Tibial artery (tissue), 4 donors: ENCODE results near the gene SORCS2.

ENCODE experiments used
- DNase-seq, 2 donors: peaks; one replicate each; pipeline ENCODE4 v3.0.0-alpha.2; 2019
- H3K27ac ChIP-seq, 2 donors: fragments of 200-600 bp; sonication (generic) in 1 of 2; 1 replicate in 1 of 2; 2 replicates in 1 of 2; pipeline ENCODE4 v1.5.1; 2018 to 2019; ENCODE audit warnings: mild to moderate bottlenecking in 1 of 2
- H3K27me3 ChIP-seq, 2 donors: fragments of 200-600 bp; sonication (generic) in 1 of 2; one replicate each; pipeline versions ENCODE4 v1.5.1 to v1.6.0; 2016 to 2019
- H3K36me3 ChIP-seq, 3 donors: fragments of 200-600 bp; sonication (generic) in 2 of 3; one replicate each; pipeline ENCODE4 v1.5.1; 2016 to 2019; ENCODE audit warnings: mild to moderate bottlenecking in 2 of 3
- H3K4me1 ChIP-seq, 4 donors: fragments of 200-600 bp; sonication (generic) in 2 of 4; 1 replicate in 3 of 4; 2 replicates in 1 of 4; pipeline ENCODE4 v1.5.1; 2016 to 2019
- H3K4me3 ChIP-seq, 2 donors: fragments of 200-600 bp; sonication (generic) in 1 of 2; 1 replicate in 1 of 2; 2 replicates in 1 of 2; pipeline ENCODE4 v1.5.1; 2018 to 2019; ENCODE audit warnings: mild to moderate bottlenecking in 2 of 2
- H3K9me3 ChIP-seq, 3 donors: fragments of 200-600 bp; sonication (generic) in 1 of 3; one replicate each; pipeline ENCODE4 v1.5.1; 2016 to 2019
- intact Hi-C: fragments of 100-400 bp; cut with DNase I; formaldehyde crosslinking; loops from one replicate; pipeline ENCODE4 v1.15.0; 2023; ENCODE audit warnings: low total_unique reads
- TF ChIP-seq, protein P1 (sequence below), 2 experiments: fragments of 200-600 bp in 1 of 2; fragments of 450-650 bp in 1 of 2; IDR thresholded peaks; one replicate each; pipeline ENCODE4 v1.5.1; 2017 to 2019; ENCODE audit warnings: antibody characterized with exemption in 2 of 2, mild to moderate bottlenecking in 1 of 2, moderate library complexity in 1 of 2

The SORCS2 gene

GRCh38 chr4:7297881-7298280 lies 105.5 kb downstream of the SORCS2 start:
- intact Hi-C loops: loop anchor here (5.0 kb wide), 1 partner anchor 106 kb away; the partner anchor contains the start of gene SORCS2
- Histone ChIP-seq H3K4me1 (peaks cover 3 to 10% (median 8%) of the 10 kb centered on the region in 4 donors), H3K4me3 (no peak overlapping the region), H3K27me3 (peaks cover 0 to 29% of the 10 kb centered on the region in 2 donors), H3K9me3 (no peaks in the 10 kb centered on the region), H3K27ac (no peak overlapping the region), H3K36me3 (no peaks in the 10 kb centered on the region)
- TF ChIP-seq, protein P1, sequence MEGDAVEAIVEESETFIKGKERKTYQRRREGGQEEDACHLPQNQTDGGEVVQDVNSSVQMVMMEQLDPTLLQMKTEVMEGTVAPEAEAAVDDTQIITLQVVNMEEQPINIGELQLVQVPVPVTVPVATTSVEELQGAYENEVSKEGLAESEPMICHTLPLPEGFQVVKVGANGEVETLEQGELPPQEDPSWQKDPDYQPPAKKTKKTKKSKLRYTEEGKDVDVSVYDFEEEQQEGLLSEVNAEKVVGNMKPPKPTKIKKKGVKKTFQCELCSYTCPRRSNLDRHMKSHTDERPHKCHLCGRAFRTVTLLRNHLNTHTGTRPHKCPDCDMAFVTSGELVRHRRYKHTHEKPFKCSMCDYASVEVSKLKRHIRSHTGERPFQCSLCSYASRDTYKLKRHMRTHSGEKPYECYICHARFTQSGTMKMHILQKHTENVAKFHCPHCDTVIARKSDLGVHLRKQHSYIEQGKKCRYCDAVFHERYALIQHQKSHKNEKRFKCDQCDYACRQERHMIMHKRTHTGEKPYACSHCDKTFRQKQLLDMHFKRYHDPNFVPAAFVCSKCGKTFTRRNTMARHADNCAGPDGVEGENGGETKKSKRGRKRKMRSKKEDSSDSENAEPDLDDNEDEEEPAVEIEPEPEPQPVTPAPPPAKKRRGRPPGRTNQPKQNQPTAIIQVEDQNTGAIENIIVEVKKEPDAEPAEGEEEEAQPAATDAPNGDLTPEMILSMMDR (IDR thresholded peaks at IDR 0.05): no peak
- no peak for DNase-seq

DNA sequence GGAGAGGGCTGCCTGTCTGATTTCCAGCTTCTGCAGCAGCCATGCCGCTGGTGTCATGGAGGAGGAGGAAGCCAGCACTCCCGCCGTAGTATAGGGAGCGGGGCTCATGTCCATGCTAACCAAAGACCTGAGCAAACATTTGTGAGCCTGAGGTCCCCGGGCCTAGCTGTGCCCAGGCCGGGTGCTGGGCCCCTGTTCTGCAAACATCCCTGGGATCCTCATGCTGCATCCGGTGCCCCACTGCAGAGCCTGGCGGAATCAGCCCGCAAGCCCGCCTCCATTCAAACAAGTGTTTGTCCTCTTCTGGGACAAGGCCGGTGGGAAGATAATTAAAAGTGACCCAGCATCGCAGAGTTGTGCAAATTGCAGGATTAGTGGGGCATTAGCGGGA lies 106.3 kb downstream of the SORCS2 start:
- peaks cover 3 to 10% (median 8%) of the 10 kb centered on the region in 4 donors for H3K4me1 ChIP-seq
- no peak overlapping the region for H3K27ac ChIP-seq
- peaks cover 0 to 28% of the 10 kb centered on the region in 2 donors for H3K27me3 ChIP-seq
- no peak overlapping the region for H3K4me3 ChIP-seq
- no peaks in the 10 kb centered on the region for H3K36me3 ChIP-seq
- no peak for DNase-seq
- TF ChIP-seq, protein P1 (IDR thresholded peaks at IDR 0.05): no peak
- intact Hi-C loops: loop anchor here (5.0 kb wide), 1 partner anchor 106 kb away; the partner anchor contains the start of gene SORCS2
- H3K9me3 ChIP-seq: no peaks in the 10 kb centered on the region

- intact Hi-C loops: loop anchor here (5.0 kb wide), 1 partner anchor 107 kb away; the partner anchor contains the start of gene SORCS2
- no peaks in the 10 kb centered on the region for H3K9me3 ChIP-seq
- peaks cover 3 to 10% (median 8%) of the 10 kb centered on the region in 4 donors for H3K4me1 ChIP-seq
- no peak for DNase-seq
- no peak overlapping the region for H3K27ac ChIP-seq
- no peak overlapping the region for H3K4me3 ChIP-seq
- TF ChIP-seq, protein P1 (IDR thresholded peaks at IDR 0.05): no peak
- H3K36me3 ChIP-seq: no peaks in the 10 kb centered on the region
- H3K27me3 ChIP-seq: peaks cover 0 to 27% of the 10 kb centered on the region in 2 donors
Measured at GRCh38 chr4:7299010-7299907, 106.9 kb downstream of the SORCS2 start.

DNA sequence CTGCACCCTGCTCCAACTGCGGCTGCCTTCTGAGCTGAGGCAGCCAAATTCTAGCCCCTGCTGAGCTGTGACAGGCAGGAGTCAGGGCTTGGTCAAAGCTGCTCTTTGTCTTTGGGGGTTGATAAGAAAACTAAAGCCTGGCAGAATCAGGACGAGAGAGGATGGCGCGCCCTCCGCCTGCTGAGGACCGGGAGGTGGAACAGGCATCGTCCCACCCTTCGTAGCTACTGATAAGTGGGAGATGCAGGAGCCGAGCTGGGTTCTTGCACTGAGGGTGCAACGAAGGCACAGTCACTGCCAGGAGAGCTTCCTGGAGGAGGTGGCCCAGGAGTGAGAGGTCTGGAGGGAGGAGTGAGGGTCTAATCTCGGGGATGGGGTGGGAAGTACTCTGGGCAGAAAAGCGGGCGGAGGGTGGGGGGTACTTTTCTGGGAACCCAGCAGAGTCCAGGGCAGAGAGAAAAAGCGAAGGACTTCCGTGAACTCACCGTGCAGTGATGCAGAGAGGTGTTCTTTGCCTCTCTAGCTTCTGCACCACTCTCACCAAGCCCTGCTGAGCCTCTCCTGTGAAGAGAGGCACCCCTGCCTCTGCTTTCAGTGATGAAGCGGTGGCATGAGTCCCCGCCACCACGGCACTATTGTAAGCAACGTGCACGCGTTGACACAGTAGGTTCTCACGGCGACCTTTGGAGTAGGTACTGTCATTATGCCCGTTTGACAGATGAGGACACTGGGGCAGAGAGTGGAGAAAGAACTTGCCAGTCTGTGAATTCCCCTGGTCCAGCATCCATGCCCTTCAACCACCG lies 107.8 kb downstream of the SORCS2 start:
- H3K9me3 ChIP-seq: no peaks in the 10 kb centered on the region

GRCh38 chr4:7300711-7301095 lies 108.4 kb downstream of the SORCS2 start:
- H3K27me3 ChIP-seq: peaks cover 0 to 26% of the 10 kb centered on the region in 2 donors
- TF ChIP-seq, protein P1 (IDR thresholded peaks at IDR 0.05): no peak
- no peaks in the 10 kb centered on the region for H3K9me3 ChIP-seq
- no peak for DNase-seq
- H3K4me1 ChIP-seq: peaks cover 0 to 3% (median 1%) of the 10 kb centered on the region in 4 donors
- H3K36me3 ChIP-seq: no peaks in the 10 kb centered on the region
- no peak overlapping the region for H3K4me3 ChIP-seq
- intact Hi-C loops: no loop called here
- H3K27ac ChIP-seq: no peak overlapping the region

More for the DNA sequence above, 107.8 kb downstream of the SORCS2 start:
- H3K4me1 ChIP-seq: peaks cover 3 to 9% (median 7%) of the 10 kb centered on the region in 4 donors
- no peak for DNase-seq
- intact Hi-C loops: loop anchor here (5.0 kb wide), 1 partner anchor 108 kb away; the partner anchor contains the start of gene SORCS2
- peaks cover 0 to 28% of the 10 kb centered on the region in 2 donors for H3K27me3 ChIP-seq
- no peak overlapping the region for H3K4me3 ChIP-seq
- no peaks in the 10 kb centered on the region for H3K36me3 ChIP-seq
- no peak overlapping the region for H3K27ac ChIP-seq
- TF ChIP-seq, protein P1 (IDR thresholded peaks at IDR 0.05): no peak
